Astrocyte of the cerebellum (primary cell): Measurements from ENCODE around the gene KRTAP12-1.

ENCODE experiments used
- DNase-seq: peaks from one replicate; pipeline ENCODE4 v3.0.0-alpha.2; 2011; ENCODE audit warnings: low read depth
- H3K4me3 ChIP-seq: 2 replicates; pipeline ENCODE4 v1.5.1; 2011; ENCODE audit warnings: mild to moderate bottlenecking, low read depth, low read length, moderate library complexity
- CTCF ChIP-seq: IDR thresholded peaks from 2 replicates; pipeline ENCODE4 v1.5.1; 2012; ENCODE audit warnings: low read length, low read depth, moderate library complexity, mild to moderate bottlenecking; ENCODE audit errors: missing control alignments
- in situ Hi-C: cut with HindIII; loops from 2 replicates; pipeline ENCODE4 v1.10.0; 2017; ENCODE audit warnings: low sequenced_read_pairs

Gene KRTAP12-1

GRCh38 chr21:44658913-44659595 is 22.9 kb downstream of the KRTAP12-1 start:
- no peak overlapping the region for H3K4me3 ChIP-seq
- in situ Hi-C loops, result no loop called here
- no peak for DNase-seq
- no peak for TF ChIP-seq CTCF

- no peak for DNase-seq
- no peak overlapping the region for H3K4me3 ChIP-seq
- in situ Hi-C loops, result no loop called here
- TF ChIP-seq CTCF, result no peak
These were observed 23.4 kb downstream of the KRTAP12-1 start for GRCh38 chr21:44658541-44658910.

- H3K4me3 ChIP-seq, result no peak within 1 kb of the TSS
- no peak for TF ChIP-seq CTCF
- no peak for DNase-seq
- in situ Hi-C loops, result no loop called here
These were observed 24.1 kb downstream of the KRTAP12-1 start, which contains the start of gene KRTAP12-3 for GRCh38 chr21:44657635-44658540. KRTAP12-3 (plus strand) TSS chr21:44657932; CDS start chr21:44657980, 48 bp downstream.

GRCh38 chr21:44656868-44657267 is 25.1 kb downstream of the KRTAP12-1 start:
- no peak for TF ChIP-seq CTCF
- H3K4me3 ChIP-seq, result no peak overlapping the region
- no peak for DNase-seq
- in situ Hi-C loops, result no loop called here

- TF ChIP-seq CTCF, result no peak
- H3K4me3 ChIP-seq, result no peak within 1 kb of the TSS
- in situ Hi-C loops, result no loop called here
- no peak for DNase-seq
These were observed 27.3 kb downstream of the KRTAP12-1 start, which contains the start of gene KRTAP12-4 for GRCh38 chr21:44654576-44655175. KRTAP12-4 (minus strand) TSS chr21:44654659; CDS start chr21:44654614, 45 bp downstream.
